D721Med (cell line): ENCODE data around the gene OSGIN1.
"Not testable (repeated sequence)": the region's sequence is repeated elsewhere in the genome, so short reads cannot be mapped to it uniquely, and the experiment has no call there.

ENCODE experiments used
- DNase-seq: peaks from one replicate; pipeline ENCODE4 v3.0.0; 2011; ENCODE audit warnings: low spot score; ENCODE audit not compliant: insufficient read length
- FAIRE-seq: peaks from 2 replicates; lab custom pipeline; 2011; peaks lifted over from hg19 to GRCh38; lab: Jason Lieb, UNC
- TF ChIP-seq, protein P1 (sequence below): IDR thresholded peaks from 2 replicates; pipeline ENCODE4 v1.5.1; 2012; ENCODE audit warnings: mild to moderate bottlenecking, control low read depth; ENCODE audit not compliant: insufficient read depth; ENCODE audit errors: missing control alignments

OSGIN1 gene

DNA sequence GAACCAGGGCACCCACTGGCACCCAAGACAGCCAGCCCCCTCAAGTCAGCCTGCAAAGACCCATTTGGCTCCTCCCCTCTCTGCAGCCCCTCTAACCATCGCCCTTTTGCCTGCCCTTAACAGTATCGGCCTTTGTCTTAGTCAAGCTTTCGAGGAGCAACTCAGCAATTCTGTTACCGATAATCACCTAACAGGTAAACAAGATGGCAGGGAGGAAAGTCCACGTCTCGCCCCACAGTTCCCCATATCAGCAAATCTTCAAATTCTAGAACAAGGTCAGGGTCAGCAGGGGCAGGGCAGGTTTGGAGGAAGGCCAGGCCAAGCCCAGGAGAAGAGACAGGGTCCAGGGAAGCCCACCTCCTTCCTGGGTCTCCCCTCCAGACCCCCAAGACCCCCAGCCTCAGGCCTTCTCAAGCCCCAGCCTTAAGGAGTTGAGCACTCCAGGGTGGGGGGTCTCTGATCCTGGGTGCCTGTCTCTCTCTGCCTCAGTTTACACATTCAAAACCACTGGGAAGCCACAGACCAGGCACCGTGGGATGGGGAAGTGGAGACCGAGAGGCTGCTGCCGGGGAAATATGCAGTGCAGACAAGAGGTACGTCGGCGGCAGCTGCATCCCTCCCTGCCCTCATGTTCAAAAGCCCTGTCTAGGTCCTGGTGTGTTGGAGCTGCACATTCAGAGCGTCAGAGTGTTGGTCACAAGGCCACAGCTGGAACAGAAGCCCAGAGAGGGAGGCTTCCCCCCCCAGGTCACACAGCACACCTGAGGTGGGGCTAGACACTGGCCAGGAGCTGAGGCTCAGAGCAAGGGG lies 3.9 kb upstream of the OSGIN1 start:
- FAIRE-seq (no peak), DNase-seq (no peak)
- TF ChIP-seq, protein P1, sequence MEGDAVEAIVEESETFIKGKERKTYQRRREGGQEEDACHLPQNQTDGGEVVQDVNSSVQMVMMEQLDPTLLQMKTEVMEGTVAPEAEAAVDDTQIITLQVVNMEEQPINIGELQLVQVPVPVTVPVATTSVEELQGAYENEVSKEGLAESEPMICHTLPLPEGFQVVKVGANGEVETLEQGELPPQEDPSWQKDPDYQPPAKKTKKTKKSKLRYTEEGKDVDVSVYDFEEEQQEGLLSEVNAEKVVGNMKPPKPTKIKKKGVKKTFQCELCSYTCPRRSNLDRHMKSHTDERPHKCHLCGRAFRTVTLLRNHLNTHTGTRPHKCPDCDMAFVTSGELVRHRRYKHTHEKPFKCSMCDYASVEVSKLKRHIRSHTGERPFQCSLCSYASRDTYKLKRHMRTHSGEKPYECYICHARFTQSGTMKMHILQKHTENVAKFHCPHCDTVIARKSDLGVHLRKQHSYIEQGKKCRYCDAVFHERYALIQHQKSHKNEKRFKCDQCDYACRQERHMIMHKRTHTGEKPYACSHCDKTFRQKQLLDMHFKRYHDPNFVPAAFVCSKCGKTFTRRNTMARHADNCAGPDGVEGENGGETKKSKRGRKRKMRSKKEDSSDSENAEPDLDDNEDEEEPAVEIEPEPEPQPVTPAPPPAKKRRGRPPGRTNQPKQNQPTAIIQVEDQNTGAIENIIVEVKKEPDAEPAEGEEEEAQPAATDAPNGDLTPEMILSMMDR: no peak

DNA sequence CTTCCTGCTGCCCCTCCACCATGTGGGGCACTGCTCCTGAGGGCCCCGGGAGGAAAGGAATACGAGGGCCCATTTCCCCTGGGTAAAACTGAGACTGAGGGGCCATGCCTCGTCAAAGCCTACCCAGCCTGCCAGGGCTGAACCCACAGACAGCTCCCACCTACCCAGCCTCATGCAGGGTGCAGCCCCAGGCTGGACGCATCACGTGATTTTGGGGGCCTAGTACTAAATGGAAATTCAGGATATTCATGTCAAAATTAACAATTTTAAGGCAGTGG lies 3.4 kb upstream of the OSGIN1 start:
- FAIRE-seq (no peak), DNase-seq (no peak)
- TF ChIP-seq, protein P1: no peak

DNA sequence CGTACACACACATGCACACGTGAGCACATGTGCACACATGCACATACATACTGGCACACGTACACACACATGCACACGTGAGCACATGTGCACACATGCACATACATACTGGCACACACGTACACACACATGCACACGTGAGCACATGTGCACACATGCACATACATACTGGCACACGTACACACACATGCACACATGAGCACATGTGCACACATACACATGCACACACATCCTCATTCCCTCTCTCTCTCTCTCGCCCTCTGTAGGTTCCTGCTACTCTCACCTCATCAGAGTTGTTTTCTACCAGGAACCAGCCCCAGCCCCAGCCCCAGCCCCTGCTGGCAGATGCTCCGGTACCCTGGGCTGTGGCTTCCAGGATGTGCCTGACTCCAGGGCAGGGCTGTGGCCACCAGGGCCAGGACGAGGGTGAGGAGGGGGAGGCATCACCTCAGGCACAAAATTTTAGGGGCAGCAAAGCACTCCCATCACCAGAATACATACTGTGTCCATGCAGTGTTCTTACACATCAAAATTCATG lies 2.1 kb upstream of the OSGIN1 start:
- FAIRE-seq, DNase-seq: not testable (repeated sequence)

DNA sequence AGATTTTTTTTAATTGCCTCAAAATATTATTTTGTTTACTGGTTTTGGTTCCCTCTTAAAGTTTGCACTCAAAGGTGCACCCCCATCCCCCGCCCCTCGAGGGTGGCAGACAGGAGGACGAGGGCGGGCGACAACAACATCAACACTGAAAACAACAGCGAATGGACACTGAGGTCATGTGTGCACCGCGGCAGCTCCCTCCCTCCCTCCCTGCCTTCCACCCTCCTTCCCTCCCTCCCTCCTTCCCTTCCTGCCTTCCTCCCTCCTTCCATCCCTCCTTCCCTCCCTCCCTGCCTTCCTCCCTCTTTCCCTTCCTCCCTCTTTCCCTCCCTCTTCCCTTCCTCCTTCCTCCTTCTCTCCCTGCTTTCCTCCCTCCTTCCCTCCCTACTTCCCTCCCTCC lies 1.5 kb upstream of the OSGIN1 start:
- DNase-seq (no peak), FAIRE-seq (no peak)
- TF ChIP-seq, protein P1: no peak

DNA sequence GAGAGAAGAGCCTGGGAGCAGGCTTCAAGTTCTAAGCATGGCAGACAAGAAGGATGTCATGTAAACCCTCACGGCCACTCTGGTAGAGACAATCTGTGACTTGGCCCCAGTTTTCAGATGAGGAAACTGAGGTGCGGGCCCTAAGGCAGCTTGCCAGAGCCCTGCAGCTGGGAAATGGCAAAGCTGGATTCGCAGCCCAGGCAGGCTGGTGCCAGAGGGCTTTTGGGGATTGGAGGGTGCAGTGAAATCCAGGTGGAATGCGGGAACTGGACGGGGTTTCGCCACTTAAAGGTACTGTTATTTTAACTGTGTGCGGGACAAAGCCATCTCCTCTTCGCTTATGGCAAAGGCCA lies 477 bp upstream of the OSGIN1 start:
- DNase-seq: no peak
- TF ChIP-seq, protein P1: no peak
- FAIRE-seq: no peak

DNA sequence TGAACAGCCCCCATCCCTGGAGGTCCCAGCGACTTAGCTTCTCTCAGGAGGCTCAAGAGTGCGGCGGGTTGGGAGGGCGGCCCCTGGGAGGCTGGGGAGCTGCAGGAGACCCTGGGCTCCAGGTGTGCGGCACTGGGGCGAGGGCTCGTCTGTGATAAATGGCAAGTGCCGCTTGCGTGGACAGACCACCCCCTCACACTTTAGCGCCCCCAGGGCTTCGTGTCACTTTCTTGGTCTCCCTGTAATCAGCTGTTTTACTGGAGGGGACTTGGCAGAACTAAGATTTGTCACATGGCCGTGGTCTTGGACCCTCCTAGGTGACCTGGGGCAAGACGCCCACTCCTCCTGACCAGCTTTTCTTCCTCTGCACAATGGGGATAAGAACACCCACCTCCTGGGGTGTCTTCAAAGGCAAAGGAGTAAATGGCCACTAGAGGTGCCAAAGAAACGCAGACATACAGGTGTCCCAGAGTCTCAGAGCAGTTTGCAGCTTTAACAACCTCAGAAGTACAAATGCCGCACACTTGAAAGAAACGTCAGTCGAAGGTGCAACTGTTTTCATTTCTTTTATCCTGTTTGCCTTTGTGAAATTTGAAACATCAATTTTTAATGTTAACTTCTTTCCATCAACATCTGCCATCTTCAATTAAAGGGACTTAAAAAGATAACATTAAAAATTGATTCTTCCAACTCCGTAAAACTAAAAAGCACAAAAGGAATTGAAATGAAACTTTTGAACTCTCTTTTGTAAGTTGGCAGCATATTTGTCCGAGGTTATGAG lies 946 bp downstream of the OSGIN1 start:
- FAIRE-seq: no peak
- no peak for DNase-seq
- TF ChIP-seq, protein P1: peak; percentile 27

DNA sequence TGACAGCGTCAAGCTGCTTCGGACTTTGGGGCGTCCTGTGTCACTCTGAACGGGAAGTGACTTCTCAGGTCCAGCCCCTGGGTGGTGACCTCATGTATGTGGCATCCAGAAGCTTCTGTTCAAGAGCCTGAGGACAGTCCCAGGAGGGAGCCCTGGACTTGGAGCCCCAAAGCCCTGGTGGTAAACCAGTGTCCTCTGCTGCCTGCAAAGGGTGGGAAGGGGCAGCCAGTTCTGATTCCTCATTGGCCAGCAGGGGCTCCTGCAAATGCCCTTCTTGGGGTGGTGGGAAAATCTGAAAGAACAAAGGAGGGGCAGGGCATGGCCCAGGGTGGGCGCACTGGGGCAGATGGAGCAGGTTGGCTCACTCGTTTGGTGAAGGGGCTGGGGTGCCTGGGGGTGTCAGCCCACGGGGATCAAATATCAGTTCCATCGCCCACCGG lies 1.6 kb downstream of the OSGIN1 start:
- TF ChIP-seq, protein P1: no peak
- DNase-seq (no peak), FAIRE-seq (no peak)
